CD4-positive, alpha-beta T cell (primary cell): ENCODE data around the gene ANKFN1. TPM values are rescaled to one million over a fixed set of nuclear protein-coding genes. Genes with fewer than 3 reads are reported as not detected.

Source experiments
- ATAC-seq: fragments of 200-7000 bp; cut with Tn5 transposase; one replicate; pipeline ENCODE4 v1.10.0; 2022; ENCODE audit warnings: mild to moderate bottlenecking; ENCODE audit not compliant: poor library complexity
- CTCF ChIA-PET: fragments of 350-600 bp; sonication (Branson Sonifier 250); formaldehyde crosslinking; loops from one replicate; lab custom pipeline; 2021; ENCODE audit warnings: antibody characterized with exemption, inconsistent platforms; lab: Charles Lee
- POLR2A ChIA-PET: fragments of 350-600 bp; sonication (Branson Sonifier 250); formaldehyde crosslinking; loops from one replicate; lab custom pipeline; 2021; ENCODE audit warnings: antibody characterized with exemption, inconsistent platforms; lab: Charles Lee
- DNase-seq, 14 experiments: peaks; one replicate each; pipeline ENCODE4 v3.0.0-alpha.2; 2013 to 2020; ENCODE audit warnings: mixed read lengths in 2 of 14
- H3K27ac ChIP-seq, 2 donors: one replicate each; pipeline versions ENCODE4 v1.5.1 to v1.7.0; 2013; ENCODE audit warnings: low read length in 2 of 2, low read depth in 1 of 2, mild to moderate bottlenecking in 1 of 2
- H3K27me3 ChIP-seq, 2 experiments: 1 replicate in 1 of 2; 2 replicates in 1 of 2; pipeline versions ENCODE4 v1.6.1 to v1.7.0; 2013; ENCODE audit warnings: low read length in 2 of 2, control low read depth in 1 of 2, mild to moderate bottlenecking in 1 of 2, moderate library complexity in 1 of 2; ENCODE audit not compliant: insufficient read depth in 2 of 2, control insufficient read depth in 1 of 2
- H3K36me3 ChIP-seq: one replicate; pipeline ENCODE4 v1.6.1; 2013; ENCODE audit warnings: low read length, control low read depth; ENCODE audit not compliant: insufficient read depth
- H3K4me1 ChIP-seq: one replicate; pipeline ENCODE4 v1.6.1; 2013; ENCODE audit warnings: low read length, control low read depth; ENCODE audit not compliant: insufficient read depth
- H3K4me3 ChIP-seq: one replicate; pipeline ENCODE4 v1.5.1; 2013; ENCODE audit warnings: mild to moderate bottlenecking, low read length, moderate library complexity
- H3K9me3 ChIP-seq, 2 experiments: 1 replicate in 1 of 2; 2 replicates in 1 of 2; pipeline versions ENCODE4 v1.6.1 to v1.7.0; 2013; ENCODE audit warnings: low read length in 2 of 2, mild to moderate bottlenecking in 2 of 2, control low read depth in 1 of 2, moderate library complexity in 1 of 2; ENCODE audit not compliant: control insufficient read depth in 1 of 2, insufficient read depth in 1 of 2
- H3K27ac Mint-ChIP-seq: one replicate; pipeline ENCODE4 v1.8.0; 2020; ENCODE audit warnings: mixed read lengths
- H3K27me3 Mint-ChIP-seq: one replicate; pipeline ENCODE4 v1.8.0; 2021; ENCODE audit warnings: mixed read lengths
- H3K36me3 Mint-ChIP-seq: one replicate; pipeline ENCODE4 v1.8.0; 2021; ENCODE audit warnings: low read depth, mixed read lengths
- H3K4me1 Mint-ChIP-seq: one replicate; pipeline ENCODE4 v1.8.0; 2021; ENCODE audit warnings: low read depth, mixed read lengths
- H3K4me3 Mint-ChIP-seq: one replicate; pipeline ENCODE4 v1.8.0; 2020; ENCODE audit warnings: mild to moderate bottlenecking, mixed read lengths
- H3K9me3 Mint-ChIP-seq: one replicate; pipeline ENCODE4 v1.8.0; 2020; ENCODE audit warnings: mixed read lengths
- intact Hi-C, 2 experiments: fragments of 100-400 bp; cut with DNase I in 1 of 2; cut with micrococcal nuclease in 1 of 2; formaldehyde crosslinking; loops; one replicate each; pipeline versions ENCODE4 v1.15.1 to v1.9.0; 2023 to 2025; cut with DNase I, micrococcal nuclease
- total RNA-seq, 174 experiments: library from RNA in 2 of 174; stranded (reverse) in 2 of 174; gene quantifications; one replicate each; pipeline ENCODE4 v1.2.3 and lab custom pipeline; 2021 to 2026
- TF ChIP-seq, protein P1 (sequence below): fragments of 200-600 bp; IDR thresholded peaks from one replicate; pipeline ENCODE4 v1.8.0; 2022; ENCODE audit warnings: antibody characterized with exemption, mild to moderate bottlenecking

The ANKFN1 gene
- total RNA-seq, 2 experiments from 2014 or later: not detected

GRCh38 chr17:56290101-56290801 is 137.0 kb downstream of the ANKFN1 start:
- no peaks in the 10 kb centered on the region for H3K27me3 Mint-ChIP-seq
- peak overlapping the region; percentile 39 for H3K4me3 ChIP-seq

GRCh38 chr17:56290802-56291118 is 137.5 kb downstream of the ANKFN1 start:
- Histone ChIP-seq H3K4me1 (no peaks in the 10 kb centered on the region), H3K27ac (no peak overlapping the region), H3K9me3 (no peaks in the 10 kb centered on the region), H3K27me3 (no peaks in the 10 kb centered on the region), H3K36me3 (no peaks in the 10 kb centered on the region), H3K4me3 (peak overlapping the region; percentile 39)
- intact Hi-C loops: no loop called here
- ATAC-seq: no peak
- Mint-ChIP-seq H3K36me3 (no peaks in the 10 kb centered on the region), H3K27ac (no peak overlapping the region), H3K4me1 (peaks cover 22% of the 10 kb centered on the region), H3K4me3 (peak overlapping the region; percentile 35), H3K9me3 (no peaks in the 10 kb centered on the region), H3K27me3 (no peaks in the 10 kb centered on the region)
- TF ChIP-seq, protein P1, sequence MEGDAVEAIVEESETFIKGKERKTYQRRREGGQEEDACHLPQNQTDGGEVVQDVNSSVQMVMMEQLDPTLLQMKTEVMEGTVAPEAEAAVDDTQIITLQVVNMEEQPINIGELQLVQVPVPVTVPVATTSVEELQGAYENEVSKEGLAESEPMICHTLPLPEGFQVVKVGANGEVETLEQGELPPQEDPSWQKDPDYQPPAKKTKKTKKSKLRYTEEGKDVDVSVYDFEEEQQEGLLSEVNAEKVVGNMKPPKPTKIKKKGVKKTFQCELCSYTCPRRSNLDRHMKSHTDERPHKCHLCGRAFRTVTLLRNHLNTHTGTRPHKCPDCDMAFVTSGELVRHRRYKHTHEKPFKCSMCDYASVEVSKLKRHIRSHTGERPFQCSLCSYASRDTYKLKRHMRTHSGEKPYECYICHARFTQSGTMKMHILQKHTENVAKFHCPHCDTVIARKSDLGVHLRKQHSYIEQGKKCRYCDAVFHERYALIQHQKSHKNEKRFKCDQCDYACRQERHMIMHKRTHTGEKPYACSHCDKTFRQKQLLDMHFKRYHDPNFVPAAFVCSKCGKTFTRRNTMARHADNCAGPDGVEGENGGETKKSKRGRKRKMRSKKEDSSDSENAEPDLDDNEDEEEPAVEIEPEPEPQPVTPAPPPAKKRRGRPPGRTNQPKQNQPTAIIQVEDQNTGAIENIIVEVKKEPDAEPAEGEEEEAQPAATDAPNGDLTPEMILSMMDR: no peak
- DNase-seq: peak in 1 of 14 experiments; percentile 6
- CTCF ChIA-PET: no interaction called here
- POLR2A ChIA-PET: no interaction called here

More at GRCh38 chr17:56290101-56290801, 137.0 kb downstream of the ANKFN1 start:
- Histone ChIP-seq H3K36me3 (no peaks in the 10 kb centered on the region), H3K27me3 (no peaks in the 10 kb centered on the region), H3K27ac (no peak overlapping the region), H3K4me1 (no peaks in the 10 kb centered on the region), H3K9me3 (no peaks in the 10 kb centered on the region)
- H3K9me3 Mint-ChIP-seq: no peaks in the 10 kb centered on the region
- ChIA-PET POLR2A (no interaction called here), CTCF (no interaction called here)
- TF ChIP-seq, protein P1: no peak
- no peak for ATAC-seq
- DNase-seq: peak in 1 of 14 experiments; percentile 7
- peak overlapping the region; percentile 35 for H3K4me3 Mint-ChIP-seq
- no peaks in the 10 kb centered on the region for H3K36me3 Mint-ChIP-seq
- no peak overlapping the region for H3K27ac Mint-ChIP-seq
- intact Hi-C loops: no loop called here
- H3K4me1 Mint-ChIP-seq: peaks cover 22% of the 10 kb centered on the region

- no peak for DNase-seq
- H3K4me1 ChIP-seq: no peaks in the 10 kb centered on the region
- Mint-ChIP-seq H3K4me3 (no peak overlapping the region), H3K27me3 (no peaks in the 10 kb centered on the region), H3K27ac (no peak overlapping the region), H3K36me3 (no peaks in the 10 kb centered on the region), H3K9me3 (no peaks in the 10 kb centered on the region), H3K4me1 (peaks cover 22% of the 10 kb centered on the region)
- no peak overlapping the region for H3K4me3 ChIP-seq
- H3K9me3 ChIP-seq: no peaks in the 10 kb centered on the region
- CTCF ChIA-PET: no interaction called here
- no peak for ATAC-seq
- H3K27ac ChIP-seq: no peak overlapping the region
- no peaks in the 10 kb centered on the region for H3K27me3 ChIP-seq
- intact Hi-C loops: no loop called here
- POLR2A ChIA-PET: no interaction called here
- H3K36me3 ChIP-seq: no peaks in the 10 kb centered on the region
- TF ChIP-seq, protein P1: no peak
These were observed 138.0 kb downstream of the ANKFN1 start for GRCh38 chr17:56291226-56291805.
